GM18868 (cell line): ENCODE results near the gene CEMIP.

Experiments
- ATAC-seq: cut with Tn5 transposase; IDR thresholded peaks from one replicate; pipeline ENCODE4 v1.9.1; 2021; ENCODE audit warnings: mild to moderate bottlenecking, moderate library complexity; ENCODE audit not compliant: unreplicated experiment

The CEMIP gene

GRCh38 chr15:80970658-80971057 lies 191.5 kb downstream of the CEMIP start:
- ATAC-seq, result no peak

- ATAC-seq, result no peak
Observed at GRCh38 chr15:80971143-80971542, 192.0 kb downstream of the CEMIP start.

- ATAC-seq, result no peak
Observed at GRCh38 chr15:80972276-80972675, 193.1 kb downstream of the CEMIP start.

- no peak for ATAC-seq
Observed at GRCh38 chr15:80974914-80975313, 195.7 kb downstream of the CEMIP start.

- no peak for ATAC-seq
Observed at GRCh38 chr15:80976851-80977250, 197.7 kb downstream of the CEMIP start.

GRCh38 chr15:80977627-80978036 lies 198.5 kb downstream of the CEMIP start:
- no peak for ATAC-seq

- ATAC-seq, result no peak
Observed at GRCh38 chr15:80978685-80979329, 199.6 kb downstream of the CEMIP start.

- ATAC-seq, result no peak
Observed at GRCh38 chr15:80979538-80980200, 200.5 kb downstream of the CEMIP start.

- ATAC-seq, result peak; percentile 68
Observed at GRCh38 chr15:80982205-80982604, 203.0 kb downstream of the CEMIP start.

GRCh38 chr15:80982839-80983238 lies 203.7 kb downstream of the CEMIP start:
- no peak for ATAC-seq

GRCh38 chr15:80984856-80985255 lies 205.7 kb downstream of the CEMIP start:
- ATAC-seq, result no peak

- no peak for ATAC-seq
Observed at GRCh38 chr15:80985981-80986380, 206.8 kb downstream of the CEMIP start.

- no peak for ATAC-seq
Observed at GRCh38 chr15:80986487-80986886, 207.3 kb downstream of the CEMIP start.

GRCh38 chr15:80988148-80988796 lies 209.1 kb downstream of the CEMIP start:
- no peak for ATAC-seq

GRCh38 chr15:80989081-80989517 lies 209.9 kb downstream of the CEMIP start:
- ATAC-seq, result no peak

GRCh38 chr15:80989518-80990478 lies 210.6 kb downstream of the CEMIP start, which contains the start of gene MESD:
TSS of gene MESD (minus strand) at chr15:80989819. CDS start at chr15:80989791, 28 bp downstream.
- ATAC-seq, result peak; percentile 96

GRCh38 chr15:80990955-80991354 lies 211.8 kb downstream of the CEMIP start:
- ATAC-seq, result no peak

- ATAC-seq, result no peak
Observed at GRCh38 chr15:80991421-80991820, 212.3 kb downstream of the CEMIP start.

- no peak for ATAC-seq
Observed at GRCh38 chr15:80992006-80992405, 212.8 kb downstream of the CEMIP start.

GRCh38 chr15:80992441-80992840 lies 213.3 kb downstream of the CEMIP start:
- no peak for ATAC-seq

GRCh38 chr15:80996247-80996646 lies 217.1 kb downstream of the CEMIP start:
- ATAC-seq, result no peak
